ENCODE measurements around the gene LRSAM1. TPM values are rescaled to one million over a fixed set of nuclear protein-coding genes. Genes with fewer than 3 reads are reported as not detected.

LRSAM1 gene
- total and polyA plus RNA-seq, 2 of the 8 experiments (the other 6 are each of a cell fraction or from before 2014, with no cell fraction given) = 9.7 to 18.3 TPM

DNA sequence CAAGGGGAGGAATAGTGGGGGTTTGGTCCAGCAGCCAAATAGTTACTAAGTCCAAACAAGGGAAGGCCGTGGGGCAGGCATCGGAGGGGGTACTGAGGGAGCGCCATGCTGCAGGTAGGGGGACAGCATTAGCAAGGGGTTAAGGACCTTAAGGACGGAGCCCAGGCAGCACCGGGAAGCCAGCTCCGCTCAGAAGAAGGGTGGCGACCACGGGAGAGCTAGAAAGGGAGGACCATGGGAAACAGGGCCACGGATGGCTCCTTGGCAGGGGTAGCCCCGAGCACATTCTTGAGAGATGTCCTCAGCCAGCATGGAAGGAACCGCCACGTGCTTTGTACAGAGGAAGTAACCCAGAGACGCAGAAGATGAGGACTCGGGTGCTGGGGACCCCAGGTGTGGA is 84.5 kb downstream of the LRSAM1 start (continued):
- TF ChIP-seq FOSL1 (IDR thresholded peaks at IDR 0.05; ENCODE audit: insufficient read depth, low read depth, low read length) = no peak
- TF ChIP-seq CTBP2 (IDR thresholded peaks at IDR 0.05; ENCODE audit: borderline replicate concordance, insufficient read depth, insufficient read length, low read length) = no peak
- TF ChIP-seq, protein P1, sequence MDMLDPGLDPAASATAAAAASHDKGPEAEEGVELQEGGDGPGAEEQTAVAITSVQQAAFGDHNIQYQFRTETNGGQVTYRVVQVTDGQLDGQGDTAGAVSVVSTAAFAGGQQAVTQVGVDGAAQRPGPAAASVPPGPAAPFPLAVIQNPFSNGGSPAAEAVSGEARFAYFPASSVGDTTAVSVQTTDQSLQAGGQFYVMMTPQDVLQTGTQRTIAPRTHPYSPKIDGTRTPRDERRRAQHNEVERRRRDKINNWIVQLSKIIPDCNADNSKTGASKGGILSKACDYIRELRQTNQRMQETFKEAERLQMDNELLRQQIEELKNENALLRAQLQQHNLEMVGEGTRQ (IDR thresholded peaks at IDR 0.05; ENCODE audit: low read length) = no peak
- no peak for TF ChIP-seq SP4 (IDR thresholded peaks at IDR 0.05; ENCODE audit: low read length)
- TF ChIP-seq TAF1 (IDR thresholded peaks at IDR 0.05; ENCODE audit: low read depth, low read length) = no peak
- TF ChIP-seq ASH2L (IDR thresholded peaks at IDR 0.05; ENCODE audit: low read length) = no peak
- no peak for TF ChIP-seq RXRA (IDR thresholded peaks at IDR 0.05; ENCODE audit: insufficient read depth, low read depth, low read length)
- TF ChIP-seq SUZ12 (IDR thresholded peaks at IDR 0.05; ENCODE audit: low read length) = no peak

All from H1 (cell line).